ENCODE measurements around the gene ID4. TPM values are rescaled to one million over a fixed set of nuclear protein-coding genes. Genes with fewer than 3 reads are reported as not detected.

The ID4 gene
- total RNA-seq, 1 donor from 2014 or later, result 6.3 TPM

DNA sequence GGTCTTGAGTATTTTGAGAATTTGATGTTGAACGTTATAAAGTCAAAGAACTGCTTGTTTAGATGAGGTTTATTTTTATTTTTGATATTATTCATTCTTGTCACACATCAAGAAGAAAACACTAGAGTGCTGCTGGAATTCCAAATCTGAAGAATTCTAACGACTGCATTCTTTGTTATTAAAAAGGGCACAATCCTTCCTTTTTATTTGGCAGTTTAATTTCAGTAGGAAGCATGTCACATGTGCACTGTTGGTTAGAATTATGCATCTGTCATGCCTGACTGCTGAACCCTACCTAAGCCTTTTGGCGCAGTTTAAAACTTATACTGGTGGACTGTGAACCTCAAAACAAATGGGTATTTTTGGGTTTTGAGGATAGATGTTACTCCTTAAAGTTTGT is 4.0 kb downstream of the ID4 start:
- Mint-ChIP-seq H3K36me3 (ENCODE audit: unreplicated experiment) (no peaks in the 10 kb centered on the region), H3K27me3 (ENCODE audit: unreplicated experiment) (no peaks in the 10 kb centered on the region), H3K4me1 (ENCODE audit: low read depth, unreplicated experiment) (peaks cover 7% of the 10 kb centered on the region), H3K27ac (ENCODE audit: unreplicated experiment) (no peak overlapping the region), H3K4me3 (ENCODE audit: unreplicated experiment) (no peak overlapping the region), H3K9me3 (ENCODE audit: unreplicated experiment) (peaks cover 9% of the 10 kb centered on the region)
- DNase-seq, result no peak
- TF ChIP-seq, protein P1, sequence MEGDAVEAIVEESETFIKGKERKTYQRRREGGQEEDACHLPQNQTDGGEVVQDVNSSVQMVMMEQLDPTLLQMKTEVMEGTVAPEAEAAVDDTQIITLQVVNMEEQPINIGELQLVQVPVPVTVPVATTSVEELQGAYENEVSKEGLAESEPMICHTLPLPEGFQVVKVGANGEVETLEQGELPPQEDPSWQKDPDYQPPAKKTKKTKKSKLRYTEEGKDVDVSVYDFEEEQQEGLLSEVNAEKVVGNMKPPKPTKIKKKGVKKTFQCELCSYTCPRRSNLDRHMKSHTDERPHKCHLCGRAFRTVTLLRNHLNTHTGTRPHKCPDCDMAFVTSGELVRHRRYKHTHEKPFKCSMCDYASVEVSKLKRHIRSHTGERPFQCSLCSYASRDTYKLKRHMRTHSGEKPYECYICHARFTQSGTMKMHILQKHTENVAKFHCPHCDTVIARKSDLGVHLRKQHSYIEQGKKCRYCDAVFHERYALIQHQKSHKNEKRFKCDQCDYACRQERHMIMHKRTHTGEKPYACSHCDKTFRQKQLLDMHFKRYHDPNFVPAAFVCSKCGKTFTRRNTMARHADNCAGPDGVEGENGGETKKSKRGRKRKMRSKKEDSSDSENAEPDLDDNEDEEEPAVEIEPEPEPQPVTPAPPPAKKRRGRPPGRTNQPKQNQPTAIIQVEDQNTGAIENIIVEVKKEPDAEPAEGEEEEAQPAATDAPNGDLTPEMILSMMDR (IDR thresholded peaks at IDR 0.05; ENCODE audit: partially characterized antibody, unreplicated experiment), result no peak

DNA sequence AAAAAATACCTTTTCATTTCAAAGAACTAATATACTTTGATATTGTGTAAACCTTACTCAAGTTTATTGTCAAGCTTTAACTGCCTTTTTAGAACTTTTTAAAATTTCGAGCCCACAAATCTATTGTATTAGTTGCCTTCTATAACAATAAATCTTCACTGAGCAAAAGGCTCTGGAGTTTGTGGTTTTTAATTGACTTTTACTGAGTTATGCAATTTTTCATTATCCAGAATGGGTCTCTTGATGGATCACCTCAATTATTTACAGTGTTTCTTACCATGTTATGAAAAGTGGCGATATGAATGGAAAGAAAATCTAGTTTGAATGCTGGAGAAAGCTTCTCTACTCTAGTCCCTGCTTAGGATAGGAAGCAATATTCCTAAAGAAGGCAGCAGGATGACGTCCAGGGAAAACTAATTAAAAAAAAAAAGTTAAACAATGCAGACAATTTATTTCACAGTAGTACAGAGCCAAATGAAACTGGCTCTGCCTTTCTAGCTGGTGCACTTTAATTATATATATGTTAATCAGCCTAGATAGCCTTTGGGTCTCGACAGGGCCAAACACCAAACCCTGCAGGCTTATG is 5.0 kb downstream of the ID4 start:
- H3K27me3 Mint-ChIP-seq (ENCODE audit: unreplicated experiment), result no peaks in the 10 kb centered on the region
- TF ChIP-seq, protein P1 (IDR thresholded peaks at IDR 0.05; ENCODE audit: partially characterized antibody, unreplicated experiment), result no peak
- no peak for DNase-seq
- H3K4me3 Mint-ChIP-seq (ENCODE audit: unreplicated experiment), result no peak overlapping the region
- H3K4me1 Mint-ChIP-seq (ENCODE audit: low read depth, unreplicated experiment), result peaks cover 3% of the 10 kb centered on the region
- no peak overlapping the region for H3K27ac Mint-ChIP-seq (ENCODE audit: unreplicated experiment)
- H3K36me3 Mint-ChIP-seq (ENCODE audit: unreplicated experiment), result no peaks in the 10 kb centered on the region
- peaks cover 5% of the 10 kb centered on the region for H3K9me3 Mint-ChIP-seq (ENCODE audit: unreplicated experiment)

DNA sequence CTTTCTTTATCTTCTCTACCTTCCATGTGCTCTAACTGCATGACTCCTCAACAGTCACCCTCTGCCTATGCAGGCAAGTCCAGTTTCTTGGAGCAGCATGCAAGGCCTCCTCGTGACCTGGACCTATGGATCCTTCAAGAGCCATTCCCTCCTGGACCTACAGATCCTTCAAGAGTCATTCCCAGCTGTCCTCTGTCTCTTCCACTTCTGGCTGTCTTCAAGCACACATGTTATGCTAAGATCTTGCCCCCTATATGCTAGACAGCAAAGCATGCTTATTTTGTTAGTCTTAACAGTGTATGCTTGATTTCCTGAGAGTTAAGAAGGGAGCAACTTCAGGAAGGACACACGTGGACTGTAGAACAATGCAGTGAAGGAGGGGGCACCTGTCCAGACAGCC is 7.5 kb downstream of the ID4 start:
- no peak for DNase-seq
- TF ChIP-seq, protein P1 (IDR thresholded peaks at IDR 0.05; ENCODE audit: partially characterized antibody, unreplicated experiment), result no peak
- Mint-ChIP-seq H3K9me3 (ENCODE audit: unreplicated experiment) (no peaks in the 10 kb centered on the region), H3K27me3 (ENCODE audit: unreplicated experiment) (peaks cover 2% of the 10 kb centered on the region), H3K36me3 (ENCODE audit: unreplicated experiment) (no peaks in the 10 kb centered on the region), H3K4me3 (ENCODE audit: unreplicated experiment) (no peak overlapping the region), H3K4me1 (ENCODE audit: low read depth, unreplicated experiment) (no peaks in the 10 kb centered on the region), H3K27ac (ENCODE audit: unreplicated experiment) (no peak overlapping the region)

DNA sequence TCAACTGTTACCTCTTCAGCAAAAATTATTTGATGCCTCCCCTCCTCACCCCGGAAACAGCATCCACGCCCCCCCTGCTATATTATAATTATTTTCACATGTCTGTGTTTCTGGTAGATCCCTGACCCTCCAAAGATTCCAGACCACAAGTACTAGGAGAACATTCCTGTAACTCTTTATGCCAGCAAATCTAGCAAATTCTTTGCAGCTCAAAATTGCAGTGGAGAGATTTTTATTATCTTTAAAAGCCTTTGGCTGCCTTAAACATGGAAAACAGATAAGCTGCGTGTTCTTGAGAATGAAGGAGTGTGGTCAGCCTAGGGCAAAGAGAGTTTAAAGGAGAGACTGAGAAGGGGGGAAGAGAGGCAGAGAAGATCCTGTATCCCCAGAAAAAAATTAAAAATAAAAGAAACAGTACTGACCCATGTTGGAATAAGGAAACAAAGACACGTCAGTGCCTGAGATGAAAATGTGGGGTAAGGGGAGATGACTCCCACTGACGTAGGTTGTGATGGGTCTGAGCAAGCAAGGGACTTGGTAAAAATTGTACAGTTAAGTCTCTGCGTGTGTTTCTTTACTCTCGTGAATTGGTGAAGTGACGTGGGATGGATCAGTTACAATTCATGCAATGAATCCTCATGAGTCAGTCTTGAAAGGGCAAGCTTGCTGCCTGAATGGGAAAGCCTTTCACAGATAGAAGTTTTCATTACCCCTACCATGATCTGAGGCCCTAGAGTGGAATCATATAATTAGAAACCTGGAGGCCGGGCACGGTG is 8.3 kb downstream of the ID4 start:
- Mint-ChIP-seq H3K4me3 (ENCODE audit: unreplicated experiment) (no peak overlapping the region), H3K27ac (ENCODE audit: unreplicated experiment) (no peak overlapping the region), H3K36me3 (ENCODE audit: unreplicated experiment) (no peaks in the 10 kb centered on the region), H3K27me3 (ENCODE audit: unreplicated experiment) (peaks cover 2% of the 10 kb centered on the region), H3K4me1 (ENCODE audit: low read depth, unreplicated experiment) (no peaks in the 10 kb centered on the region), H3K9me3 (ENCODE audit: unreplicated experiment) (no peaks in the 10 kb centered on the region)
- TF ChIP-seq, protein P1 (IDR thresholded peaks at IDR 0.05; ENCODE audit: partially characterized antibody, unreplicated experiment), result no peak
- no peak for DNase-seq

DNA sequence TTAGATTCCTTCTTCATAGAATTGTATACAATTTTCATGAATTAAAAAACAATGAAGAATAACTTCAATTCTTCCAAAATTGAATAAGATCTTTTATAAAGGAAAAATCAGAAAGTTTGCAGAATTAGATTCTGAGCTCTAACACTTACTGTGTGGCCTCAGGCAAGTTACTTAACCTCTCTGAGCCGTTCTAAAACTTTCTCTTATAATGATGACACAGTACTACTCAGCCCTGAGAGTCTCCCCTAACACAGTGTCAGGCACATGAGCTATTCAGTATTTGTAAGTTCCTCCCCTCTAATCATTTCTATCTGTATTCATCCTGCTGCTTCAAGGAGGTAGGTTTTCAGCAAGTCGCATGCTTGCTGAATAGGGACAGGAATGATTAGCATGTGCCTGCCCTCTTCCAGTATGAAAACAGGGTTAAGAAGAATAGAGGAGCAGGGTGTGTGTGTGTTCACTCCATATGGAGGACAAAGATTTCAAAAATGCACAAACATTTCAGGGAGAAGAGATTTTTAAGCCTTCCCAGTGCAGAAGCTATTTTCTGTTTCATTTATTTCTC is 11.4 kb downstream of the ID4 start:
- Mint-ChIP-seq H3K9me3 (ENCODE audit: unreplicated experiment) (no peaks in the 10 kb centered on the region), H3K4me1 (ENCODE audit: low read depth, unreplicated experiment) (no peaks in the 10 kb centered on the region), H3K4me3 (ENCODE audit: unreplicated experiment) (no peak overlapping the region), H3K27ac (ENCODE audit: unreplicated experiment) (no peak overlapping the region), H3K27me3 (ENCODE audit: unreplicated experiment) (peaks cover 2% of the 10 kb centered on the region), H3K36me3 (ENCODE audit: unreplicated experiment) (no peaks in the 10 kb centered on the region)
- TF ChIP-seq, protein P1 (IDR thresholded peaks at IDR 0.05; ENCODE audit: partially characterized antibody, unreplicated experiment), result no peak
- DNase-seq, result no peak

Measured in glutamatergic neuron (in vitro differentiated cells).